ENCODE results near the gene TGM2. TPM values are rescaled to one million over a fixed set of nuclear protein-coding genes. Genes with fewer than 3 reads are reported as not detected.

Gene TGM2
- total and polyA plus RNA-seq, 9 of the 15 experiments (the other 6 are each of a cell fraction or from before 2014, with no cell fraction given), result 5.5 to 78.5 (median 37.6) TPM

DNA sequence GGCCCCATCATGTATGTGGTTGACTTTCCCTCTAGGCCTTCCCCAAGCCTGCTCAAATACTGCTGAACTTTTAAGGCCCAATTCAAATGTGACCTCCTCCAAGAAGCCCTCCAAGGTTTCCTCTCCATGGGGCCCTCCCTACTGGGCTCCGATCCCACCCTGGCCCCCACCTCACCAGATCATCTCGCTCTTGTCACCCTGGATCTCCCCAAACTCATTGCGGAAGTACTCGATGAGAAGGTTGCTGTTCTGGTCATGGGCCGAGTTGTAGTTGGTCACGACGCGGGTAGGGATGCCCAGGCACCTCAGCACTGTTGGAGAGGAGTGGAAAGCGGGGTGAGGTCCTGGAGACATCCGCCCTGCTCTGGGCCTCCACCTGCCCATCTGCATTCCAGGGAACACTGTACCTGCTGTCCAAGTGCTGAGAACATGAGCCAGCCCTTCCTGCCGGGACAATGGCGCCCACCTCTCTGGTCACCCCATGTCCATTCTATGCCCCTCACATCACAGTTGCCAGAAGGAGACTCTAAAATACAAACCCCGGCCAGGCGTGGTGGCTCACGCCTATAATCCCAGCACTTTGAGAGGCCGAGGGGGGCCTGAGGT lies 23.1 kb downstream of the TGM2 start (continued):
- TF ChIP-seq, protein P1, sequence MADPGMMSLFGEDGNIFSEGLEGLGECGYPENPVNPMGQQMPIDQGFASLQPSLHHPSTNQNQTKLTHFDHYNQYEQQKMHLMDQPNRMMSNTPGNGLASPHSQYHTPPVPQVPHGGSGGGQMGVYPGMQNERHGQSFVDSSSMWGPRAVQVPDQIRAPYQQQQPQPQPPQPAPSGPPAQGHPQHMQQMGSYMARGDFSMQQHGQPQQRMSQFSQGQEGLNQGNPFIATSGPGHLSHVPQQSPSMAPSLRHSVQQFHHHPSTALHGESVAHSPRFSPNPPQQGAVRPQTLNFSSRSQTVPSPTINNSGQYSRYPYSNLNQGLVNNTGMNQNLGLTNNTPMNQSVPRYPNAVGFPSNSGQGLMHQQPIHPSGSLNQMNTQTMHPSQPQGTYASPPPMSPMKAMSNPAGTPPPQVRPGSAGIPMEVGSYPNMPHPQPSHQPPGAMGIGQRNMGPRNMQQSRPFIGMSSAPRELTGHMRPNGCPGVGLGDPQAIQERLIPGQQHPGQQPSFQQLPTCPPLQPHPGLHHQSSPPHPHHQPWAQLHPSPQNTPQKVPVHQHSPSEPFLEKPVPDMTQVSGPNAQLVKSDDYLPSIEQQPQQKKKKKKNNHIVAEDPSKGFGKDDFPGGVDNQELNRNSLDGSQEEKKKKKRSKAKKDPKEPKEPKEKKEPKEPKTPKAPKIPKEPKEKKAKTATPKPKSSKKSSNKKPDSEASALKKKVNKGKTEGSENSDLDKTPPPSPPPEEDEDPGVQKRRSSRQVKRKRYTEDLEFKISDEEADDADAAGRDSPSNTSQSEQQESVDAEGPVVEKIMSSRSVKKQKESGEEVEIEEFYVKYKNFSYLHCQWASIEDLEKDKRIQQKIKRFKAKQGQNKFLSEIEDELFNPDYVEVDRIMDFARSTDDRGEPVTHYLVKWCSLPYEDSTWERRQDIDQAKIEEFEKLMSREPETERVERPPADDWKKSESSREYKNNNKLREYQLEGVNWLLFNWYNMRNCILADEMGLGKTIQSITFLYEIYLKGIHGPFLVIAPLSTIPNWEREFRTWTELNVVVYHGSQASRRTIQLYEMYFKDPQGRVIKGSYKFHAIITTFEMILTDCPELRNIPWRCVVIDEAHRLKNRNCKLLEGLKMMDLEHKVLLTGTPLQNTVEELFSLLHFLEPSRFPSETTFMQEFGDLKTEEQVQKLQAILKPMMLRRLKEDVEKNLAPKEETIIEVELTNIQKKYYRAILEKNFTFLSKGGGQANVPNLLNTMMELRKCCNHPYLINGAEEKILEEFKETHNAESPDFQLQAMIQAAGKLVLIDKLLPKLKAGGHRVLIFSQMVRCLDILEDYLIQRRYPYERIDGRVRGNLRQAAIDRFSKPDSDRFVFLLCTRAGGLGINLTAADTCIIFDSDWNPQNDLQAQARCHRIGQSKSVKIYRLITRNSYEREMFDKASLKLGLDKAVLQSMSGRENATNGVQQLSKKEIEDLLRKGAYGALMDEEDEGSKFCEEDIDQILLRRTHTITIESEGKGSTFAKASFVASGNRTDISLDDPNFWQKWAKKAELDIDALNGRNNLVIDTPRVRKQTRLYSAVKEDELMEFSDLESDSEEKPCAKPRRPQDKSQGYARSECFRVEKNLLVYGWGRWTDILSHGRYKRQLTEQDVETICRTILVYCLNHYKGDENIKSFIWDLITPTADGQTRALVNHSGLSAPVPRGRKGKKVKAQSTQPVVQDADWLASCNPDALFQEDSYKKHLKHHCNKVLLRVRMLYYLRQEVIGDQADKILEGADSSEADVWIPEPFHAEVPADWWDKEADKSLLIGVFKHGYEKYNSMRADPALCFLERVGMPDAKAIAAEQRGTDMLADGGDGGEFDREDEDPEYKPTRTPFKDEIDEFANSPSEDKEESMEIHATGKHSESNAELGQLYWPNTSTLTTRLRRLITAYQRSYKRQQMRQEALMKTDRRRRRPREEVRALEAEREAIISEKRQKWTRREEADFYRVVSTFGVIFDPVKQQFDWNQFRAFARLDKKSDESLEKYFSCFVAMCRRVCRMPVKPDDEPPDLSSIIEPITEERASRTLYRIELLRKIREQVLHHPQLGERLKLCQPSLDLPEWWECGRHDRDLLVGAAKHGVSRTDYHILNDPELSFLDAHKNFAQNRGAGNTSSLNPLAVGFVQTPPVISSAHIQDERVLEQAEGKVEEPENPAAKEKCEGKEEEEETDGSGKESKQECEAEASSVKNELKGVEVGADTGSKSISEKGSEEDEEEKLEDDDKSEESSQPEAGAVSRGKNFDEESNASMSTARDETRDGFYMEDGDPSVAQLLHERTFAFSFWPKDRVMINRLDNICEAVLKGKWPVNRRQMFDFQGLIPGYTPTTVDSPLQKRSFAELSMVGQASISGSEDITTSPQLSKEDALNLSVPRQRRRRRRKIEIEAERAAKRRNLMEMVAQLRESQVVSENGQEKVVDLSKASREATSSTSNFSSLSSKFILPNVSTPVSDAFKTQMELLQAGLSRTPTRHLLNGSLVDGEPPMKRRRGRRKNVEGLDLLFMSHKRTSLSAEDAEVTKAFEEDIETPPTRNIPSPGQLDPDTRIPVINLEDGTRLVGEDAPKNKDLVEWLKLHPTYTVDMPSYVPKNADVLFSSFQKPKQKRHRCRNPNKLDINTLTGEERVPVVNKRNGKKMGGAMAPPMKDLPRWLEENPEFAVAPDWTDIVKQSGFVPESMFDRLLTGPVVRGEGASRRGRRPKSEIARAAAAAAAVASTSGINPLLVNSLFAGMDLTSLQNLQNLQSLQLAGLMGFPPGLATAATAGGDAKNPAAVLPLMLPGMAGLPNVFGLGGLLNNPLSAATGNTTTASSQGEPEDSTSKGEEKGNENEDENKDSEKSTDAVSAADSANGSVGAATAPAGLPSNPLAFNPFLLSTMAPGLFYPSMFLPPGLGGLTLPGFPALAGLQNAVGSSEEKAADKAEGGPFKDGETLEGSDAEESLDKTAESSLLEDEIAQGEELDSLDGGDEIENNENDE (IDR thresholded peaks at IDR 0.05; ENCODE audit: low read depth, low read length), result no peak
- TF ChIP-seq CBX2 (IDR thresholded peaks at IDR 0.05; ENCODE audit: insufficient read depth, low read length, poor library complexity, severe bottlenecking) (no peak), TCF7L2 (IDR thresholded peaks at IDR 0.05; ENCODE audit: low read depth, low read length) (no peak), FOXK1 (CRISPR knock-in tag; IDR thresholded peaks at IDR 0.05; ENCODE audit: borderline replicate concordance) (no peak), SOX6 (IDR thresholded peaks at IDR 0.05) (no peak), ZNF354B (CRISPR knock-in tag; IDR thresholded peaks at IDR 0.05) (no peak), TRIM28 (IDR thresholded peaks at IDR 0.05) (no peak), ZNF436 (CRISPR knock-in tag; IDR thresholded peaks at IDR 0.05) (peak; percentile 71; the same call in 1 of the 2 replicates), ELF1 (tag; IDR thresholded peaks at IDR 0.05) (no peak), CBX5 (IDR thresholded peaks at IDR 0.05; ENCODE audit: borderline replicate concordance, low read depth) (no peak), KAT8 (IDR thresholded peaks at IDR 0.05; ENCODE audit: low read depth) (no peak), ZNF507 (tag; conservative IDR thresholded peaks at IDR 0.05) (no peak), BDP1 (IDR thresholded peaks at IDR 0.05; ENCODE audit: insufficient read depth, insufficient read length) (no peak), RBM25 (IDR thresholded peaks at IDR 0.05; ENCODE audit: low read depth, low read length, severe bottlenecking) (peak; percentile 77), ZFP36 (IDR thresholded peaks at IDR 0.05; ENCODE audit: low read depth, low read length, partially characterized antibody) (peak; percentile 98), ARNT (IDR thresholded peaks at IDR 0.05) (no peak), NR2F6 (CRISPR knock-in tag; IDR thresholded peaks at IDR 0.05) (no peak)
- TF ChIP-seq, protein P2, sequence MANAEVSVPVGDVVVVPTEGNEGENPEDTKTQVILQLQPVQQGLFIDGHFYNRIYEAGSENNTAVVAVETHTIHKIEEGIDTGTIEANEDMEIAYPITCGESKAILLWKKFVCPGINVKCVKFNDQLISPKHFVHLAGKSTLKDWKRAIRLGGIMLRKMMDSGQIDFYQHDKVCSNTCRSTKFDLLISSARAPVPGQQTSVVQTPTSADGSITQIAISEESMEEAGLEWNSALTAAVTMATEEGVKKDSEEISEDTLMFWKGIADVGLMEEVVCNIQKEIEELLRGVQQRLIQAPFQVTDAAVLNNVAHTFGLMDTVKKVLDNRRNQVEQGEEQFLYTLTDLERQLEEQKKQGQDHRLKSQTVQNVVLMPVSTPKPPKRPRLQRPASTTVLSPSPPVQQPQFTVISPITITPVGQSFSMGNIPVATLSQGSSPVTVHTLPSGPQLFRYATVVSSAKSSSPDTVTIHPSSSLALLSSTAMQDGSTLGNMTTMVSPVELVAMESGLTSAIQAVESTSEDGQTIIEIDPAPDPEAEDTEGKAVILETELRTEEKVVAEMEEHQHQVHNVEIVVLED (CRISPR knock-in tag; IDR thresholded peaks at IDR 0.05), result no peak
